Fibroblast of skin of left quadriceps (primary cell): Measurements from ENCODE around the gene TMC6.
"Not testable (repeated sequence)": the region's sequence is repeated elsewhere in the genome, so short reads cannot be mapped to it uniquely, and the experiment has no call there.

Source experiments
- DNase-seq, 2 experiments: peaks; one replicate each; pipeline ENCODE4 v3.0.0-alpha.2; 2013; ENCODE audit warnings: low read depth in 2 of 2

Gene TMC6, protein sequence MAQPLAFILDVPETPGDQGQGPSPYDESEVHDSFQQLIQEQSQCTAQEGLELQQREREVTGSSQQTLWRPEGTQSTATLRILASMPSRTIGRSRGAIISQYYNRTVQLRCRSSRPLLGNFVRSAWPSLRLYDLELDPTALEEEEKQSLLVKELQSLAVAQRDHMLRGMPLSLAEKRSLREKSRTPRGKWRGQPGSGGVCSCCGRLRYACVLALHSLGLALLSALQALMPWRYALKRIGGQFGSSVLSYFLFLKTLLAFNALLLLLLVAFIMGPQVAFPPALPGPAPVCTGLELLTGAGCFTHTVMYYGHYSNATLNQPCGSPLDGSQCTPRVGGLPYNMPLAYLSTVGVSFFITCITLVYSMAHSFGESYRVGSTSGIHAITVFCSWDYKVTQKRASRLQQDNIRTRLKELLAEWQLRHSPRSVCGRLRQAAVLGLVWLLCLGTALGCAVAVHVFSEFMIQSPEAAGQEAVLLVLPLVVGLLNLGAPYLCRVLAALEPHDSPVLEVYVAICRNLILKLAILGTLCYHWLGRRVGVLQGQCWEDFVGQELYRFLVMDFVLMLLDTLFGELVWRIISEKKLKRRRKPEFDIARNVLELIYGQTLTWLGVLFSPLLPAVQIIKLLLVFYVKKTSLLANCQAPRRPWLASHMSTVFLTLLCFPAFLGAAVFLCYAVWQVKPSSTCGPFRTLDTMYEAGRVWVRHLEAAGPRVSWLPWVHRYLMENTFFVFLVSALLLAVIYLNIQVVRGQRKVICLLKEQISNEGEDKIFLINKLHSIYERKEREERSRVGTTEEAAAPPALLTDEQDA

DNA sequence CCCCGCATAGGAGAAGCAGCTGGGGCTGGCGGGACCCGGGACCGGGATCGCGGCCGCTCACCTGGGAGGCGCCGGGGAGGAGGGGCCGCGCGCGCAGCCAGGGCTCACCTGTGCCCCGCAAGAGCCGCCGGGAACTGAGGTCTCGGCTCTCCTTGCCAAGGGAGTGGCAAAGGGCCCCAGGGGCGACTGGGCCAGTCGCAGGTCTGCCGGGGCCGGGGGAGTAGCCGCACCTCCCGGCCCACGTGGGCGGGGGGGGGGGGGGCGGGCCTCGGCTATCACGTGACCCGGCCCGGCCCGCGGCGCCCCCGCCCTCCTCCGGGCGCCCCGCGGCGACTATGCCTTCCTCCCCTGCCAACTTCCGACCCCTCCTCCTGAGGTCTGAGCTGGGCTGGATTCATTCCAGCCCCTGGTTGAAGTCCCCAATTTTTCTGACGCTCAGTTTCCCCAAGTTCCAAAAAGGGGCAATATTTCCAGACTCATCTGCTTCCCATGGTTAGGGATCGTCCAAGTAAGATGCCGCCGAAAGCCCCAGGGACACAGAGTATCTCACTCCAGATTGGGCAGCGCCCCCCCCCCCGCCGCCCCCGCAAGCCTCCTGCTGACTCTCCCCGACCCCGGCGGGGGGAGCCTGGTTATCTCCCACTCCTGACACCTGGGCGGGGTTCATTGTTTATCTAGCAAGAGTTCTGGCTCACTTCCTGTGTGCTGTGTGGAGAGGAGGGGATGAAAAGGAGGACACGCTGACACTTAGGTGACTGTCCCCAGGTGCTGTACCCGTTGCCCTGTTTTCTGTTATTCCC lies at the start of gene TMC6:
TSS of gene TMC6 (minus strand) at position 205 of the 800 bp plus-strand sequence. CDS start 1,923 bp downstream, outside the sequence.
- no peak for DNase-seq

DNA sequence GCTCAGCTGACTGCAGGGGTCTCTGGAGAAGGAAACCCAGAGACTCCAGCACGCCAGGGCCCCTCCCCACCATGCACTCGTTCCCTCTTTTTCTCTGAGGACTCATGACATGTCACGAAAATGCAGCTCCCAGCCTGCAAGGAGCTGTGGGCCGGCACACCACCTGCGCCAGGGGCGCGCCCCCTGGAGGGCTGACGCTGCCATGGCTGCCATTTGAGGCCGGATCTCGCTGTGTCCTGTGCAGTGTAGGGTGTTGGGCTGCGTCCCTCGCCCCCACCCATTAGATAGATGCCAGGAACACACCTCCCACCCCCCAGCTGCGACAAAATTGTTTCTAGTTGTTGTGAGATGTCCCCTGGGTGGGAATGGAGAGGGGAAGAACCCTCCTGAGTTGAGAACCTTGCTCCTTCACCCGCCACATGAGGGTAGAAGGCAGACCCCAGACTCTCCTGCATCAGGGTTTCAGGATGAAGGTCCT lies 48.0 kb upstream of the TMC6 start:
- peak in 1 of 2 experiments; percentile 12 for DNase-seq

DNA sequence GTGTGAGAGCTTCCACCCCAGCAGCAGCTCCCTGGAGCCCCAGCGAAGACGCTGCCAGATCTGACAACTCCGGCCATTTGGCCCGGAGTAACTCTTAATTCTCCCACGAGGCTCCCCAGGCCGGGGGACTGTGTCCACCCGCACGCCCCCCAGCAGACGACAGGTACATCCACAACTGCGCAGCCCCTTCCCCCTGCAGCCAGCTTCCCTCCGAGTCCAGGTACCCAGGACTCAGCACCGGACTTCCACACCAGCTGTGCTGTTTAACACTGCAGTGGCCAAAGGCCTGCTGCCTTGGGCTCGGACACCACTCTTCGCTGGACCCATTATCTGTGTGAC lies 47.1 kb upstream of the TMC6 start:
- no peak for DNase-seq

DNA sequence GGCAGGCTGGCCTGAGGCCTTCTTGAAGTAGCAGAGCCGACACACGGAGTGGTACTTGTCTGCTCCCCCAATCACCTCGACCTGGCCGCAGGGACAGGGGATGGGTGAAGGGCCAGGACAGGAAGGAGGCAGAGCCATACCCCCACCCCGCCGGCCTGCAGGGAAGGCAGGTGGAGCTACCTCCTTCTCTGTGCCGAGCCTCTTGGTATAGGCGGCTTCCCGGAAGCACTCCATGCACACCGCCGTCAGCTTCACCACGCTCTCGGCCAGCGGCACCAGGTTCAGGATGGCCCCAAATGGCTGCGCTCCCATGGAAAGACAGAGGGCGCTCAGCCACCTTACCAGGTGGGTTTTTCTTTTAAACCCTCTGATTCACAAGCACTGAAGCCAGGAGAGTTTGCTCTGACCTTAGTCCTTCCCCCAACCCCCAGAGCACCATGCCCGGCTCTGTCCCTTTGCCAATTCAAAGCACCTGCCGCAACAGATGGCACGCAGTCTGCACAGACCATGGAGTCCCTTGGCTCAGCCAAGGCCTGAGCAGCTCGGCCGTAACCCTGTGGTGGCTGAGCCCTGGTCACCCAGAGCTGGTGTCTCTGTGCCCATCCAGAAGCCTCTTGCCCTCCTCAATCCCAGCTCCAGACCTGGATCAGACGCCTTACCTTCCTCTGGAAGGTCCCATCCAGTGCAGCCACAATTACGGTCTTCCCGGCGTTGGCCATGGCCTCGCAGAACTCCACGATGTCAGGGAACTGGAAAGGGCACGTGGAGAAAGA lies 46.5 kb upstream of the TMC6 start:
- no peak for DNase-seq

DNA sequence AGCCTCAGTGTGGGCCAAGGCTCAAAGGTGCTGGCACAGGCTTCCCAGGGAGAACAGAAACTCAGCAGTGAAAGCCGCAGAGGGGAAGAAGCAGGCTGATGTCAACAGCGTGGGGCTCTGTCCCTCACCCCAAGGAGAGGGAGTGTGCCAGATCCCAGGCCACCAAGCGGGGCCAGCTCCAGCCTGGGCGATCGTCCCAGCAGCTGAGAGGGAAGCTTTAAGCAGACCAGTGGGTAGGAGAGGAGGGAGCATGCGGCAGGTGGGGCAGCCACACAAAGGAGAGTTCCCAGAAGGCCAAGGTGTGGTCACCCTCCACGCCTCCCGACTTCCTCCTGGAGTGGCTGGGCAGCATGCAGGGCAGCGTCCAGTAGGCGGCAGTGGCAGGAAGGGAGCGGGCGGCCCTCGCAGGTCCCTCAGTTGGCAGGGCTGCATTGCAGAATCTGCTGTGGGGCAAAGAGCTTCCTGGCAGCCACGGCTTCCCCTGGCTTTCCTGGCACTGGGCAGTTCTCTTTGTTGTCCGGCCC lies 45.9 kb upstream of the TMC6 start:
- no peak for DNase-seq

DNA sequence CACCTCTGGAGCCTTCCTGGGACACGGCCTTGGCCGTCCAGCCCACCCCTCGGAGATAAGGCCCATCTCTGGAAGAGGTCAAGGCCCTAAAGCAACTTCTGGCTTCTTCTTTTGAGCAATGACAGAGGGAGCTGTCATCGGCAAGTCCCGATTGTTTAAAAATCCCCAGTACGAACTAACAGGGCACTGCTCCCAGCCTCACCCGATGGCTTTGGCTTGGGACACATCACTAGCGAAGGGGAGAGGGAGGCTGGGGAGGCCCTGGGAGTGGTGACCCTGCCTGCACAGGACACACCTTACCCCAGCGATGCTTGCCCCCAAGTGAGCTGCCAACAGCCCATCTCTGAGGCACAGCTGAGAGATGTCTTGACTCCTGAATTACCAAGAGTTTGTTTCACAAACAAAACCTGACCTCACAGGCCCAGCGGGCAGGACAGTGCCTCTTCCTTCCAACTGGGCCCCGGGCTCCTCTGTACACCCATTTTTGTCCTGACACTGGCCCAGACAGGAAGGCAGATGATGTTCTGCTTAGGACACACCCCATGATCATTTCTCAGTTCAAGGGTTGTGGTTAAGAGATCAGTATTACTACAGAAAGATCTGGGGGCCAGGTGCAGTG lies 44.7 kb upstream of the TMC6 start:
- DNase-seq, result no peak

DNA sequence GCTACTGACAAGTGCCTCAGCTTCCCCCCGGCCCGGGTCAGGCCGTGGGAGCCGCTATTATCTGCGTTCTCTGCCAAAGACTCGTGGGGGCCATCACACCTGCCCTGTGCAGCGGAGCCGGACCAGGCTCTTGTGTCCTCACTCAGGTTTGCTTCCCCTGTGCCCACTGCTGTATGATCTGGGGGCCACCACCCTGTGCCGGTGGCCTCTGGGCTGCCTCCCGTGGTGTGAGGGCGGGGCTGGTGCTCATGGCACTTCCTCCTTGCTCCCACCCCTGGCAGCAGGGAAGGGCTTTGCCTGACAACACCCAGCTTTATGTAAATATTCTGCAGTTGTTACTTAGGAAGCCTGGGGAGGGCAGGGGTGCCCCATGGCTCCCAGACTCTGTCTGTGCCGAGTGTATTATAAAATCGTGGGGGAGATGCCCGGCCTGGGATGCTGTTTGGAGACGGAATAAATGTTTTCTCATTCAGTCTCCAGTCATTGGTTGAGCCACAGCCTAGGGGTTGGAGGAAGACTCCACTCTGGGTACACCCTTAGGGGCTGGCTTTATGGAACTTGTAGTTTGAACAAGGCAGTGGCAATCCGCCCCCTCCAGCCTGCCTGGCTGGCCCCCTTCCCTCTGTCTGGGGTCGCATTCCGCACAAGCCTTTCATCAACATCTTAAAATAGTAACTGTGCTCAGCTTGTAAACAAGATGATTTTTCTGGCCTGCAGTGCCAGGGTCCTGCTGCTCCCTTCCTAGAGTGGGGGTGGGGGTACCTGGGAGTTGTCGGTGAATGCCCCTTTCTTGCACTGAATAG lies 43.9 kb upstream of the TMC6 start:
- no peak for DNase-seq

DNA sequence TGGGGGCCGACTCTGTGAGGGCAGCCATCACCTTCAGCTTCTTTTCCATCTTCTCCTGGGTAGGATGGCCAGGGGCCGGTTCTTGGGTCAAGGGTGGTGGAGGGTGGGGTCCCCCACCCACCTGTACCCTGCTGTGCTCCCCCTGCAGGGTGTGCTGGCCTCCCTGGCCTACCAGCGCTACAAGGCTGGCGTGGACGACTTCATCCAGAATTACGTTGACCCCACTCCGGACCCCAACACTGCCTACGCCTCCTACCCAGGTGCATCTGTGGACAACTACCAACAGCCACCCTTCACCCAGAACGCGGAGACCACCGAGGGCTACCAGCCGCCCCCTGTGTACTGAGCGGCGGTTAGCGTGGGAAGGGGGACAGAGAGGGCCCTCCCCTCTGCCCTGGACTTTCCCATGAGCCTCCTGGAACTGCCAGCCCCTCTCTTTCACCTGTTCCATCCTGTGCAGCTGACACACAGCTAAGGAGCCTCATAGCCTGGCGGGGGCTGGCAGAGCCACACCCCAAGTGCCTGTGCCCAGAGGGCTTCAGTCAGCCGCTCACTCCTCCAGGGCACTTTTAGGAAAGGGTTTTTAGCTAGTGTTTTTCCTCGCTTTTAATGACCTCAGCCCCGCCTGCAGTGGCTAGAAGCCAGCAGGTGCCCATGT lies 43.2 kb upstream of the TMC6 start:
- not testable (repeated sequence) for DNase-seq

DNA sequence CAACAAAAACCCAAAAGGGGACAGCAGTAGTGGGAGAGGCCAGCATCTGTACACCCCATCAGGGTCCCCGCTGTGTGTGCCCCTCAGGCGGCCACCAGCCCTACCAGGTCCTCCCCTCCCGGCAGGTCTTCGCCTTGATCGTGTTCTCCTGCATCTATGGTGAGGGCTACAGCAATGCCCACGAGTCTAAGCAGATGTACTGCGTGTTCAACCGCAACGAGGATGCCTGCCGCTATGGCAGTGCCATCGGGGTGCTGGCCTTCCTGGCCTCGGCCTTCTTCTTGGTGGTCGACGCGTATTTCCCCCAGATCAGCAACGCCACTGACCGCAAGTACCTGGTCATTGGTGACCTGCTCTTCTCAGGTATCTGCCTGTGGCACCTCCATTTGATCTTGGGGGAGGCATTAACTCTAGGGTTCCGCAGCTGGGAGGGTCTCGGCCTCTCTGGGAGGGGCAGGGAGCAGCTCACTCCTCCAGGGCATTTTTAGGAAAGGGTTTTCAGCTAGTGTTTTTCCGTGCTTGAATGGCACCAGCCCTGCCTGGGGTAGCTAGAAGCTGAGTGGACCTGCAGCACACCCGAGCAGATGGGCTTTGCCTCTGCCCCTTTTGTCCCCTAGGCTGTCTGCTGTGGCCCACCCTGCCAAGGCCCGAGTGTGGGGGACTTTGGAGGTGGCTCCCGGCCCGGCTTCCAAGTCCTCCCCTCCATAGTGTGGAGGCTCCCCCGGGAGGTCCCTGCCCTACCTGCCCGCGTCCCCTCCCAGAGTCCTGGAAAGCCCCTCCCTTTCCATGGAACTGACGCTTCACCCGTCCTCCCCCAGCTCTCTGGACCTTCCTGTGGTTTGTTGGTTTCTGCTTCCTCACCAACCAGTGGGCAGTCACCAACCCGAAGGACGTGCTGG lies 42.4 kb upstream of the TMC6 start:
- no peak for DNase-seq

DNA sequence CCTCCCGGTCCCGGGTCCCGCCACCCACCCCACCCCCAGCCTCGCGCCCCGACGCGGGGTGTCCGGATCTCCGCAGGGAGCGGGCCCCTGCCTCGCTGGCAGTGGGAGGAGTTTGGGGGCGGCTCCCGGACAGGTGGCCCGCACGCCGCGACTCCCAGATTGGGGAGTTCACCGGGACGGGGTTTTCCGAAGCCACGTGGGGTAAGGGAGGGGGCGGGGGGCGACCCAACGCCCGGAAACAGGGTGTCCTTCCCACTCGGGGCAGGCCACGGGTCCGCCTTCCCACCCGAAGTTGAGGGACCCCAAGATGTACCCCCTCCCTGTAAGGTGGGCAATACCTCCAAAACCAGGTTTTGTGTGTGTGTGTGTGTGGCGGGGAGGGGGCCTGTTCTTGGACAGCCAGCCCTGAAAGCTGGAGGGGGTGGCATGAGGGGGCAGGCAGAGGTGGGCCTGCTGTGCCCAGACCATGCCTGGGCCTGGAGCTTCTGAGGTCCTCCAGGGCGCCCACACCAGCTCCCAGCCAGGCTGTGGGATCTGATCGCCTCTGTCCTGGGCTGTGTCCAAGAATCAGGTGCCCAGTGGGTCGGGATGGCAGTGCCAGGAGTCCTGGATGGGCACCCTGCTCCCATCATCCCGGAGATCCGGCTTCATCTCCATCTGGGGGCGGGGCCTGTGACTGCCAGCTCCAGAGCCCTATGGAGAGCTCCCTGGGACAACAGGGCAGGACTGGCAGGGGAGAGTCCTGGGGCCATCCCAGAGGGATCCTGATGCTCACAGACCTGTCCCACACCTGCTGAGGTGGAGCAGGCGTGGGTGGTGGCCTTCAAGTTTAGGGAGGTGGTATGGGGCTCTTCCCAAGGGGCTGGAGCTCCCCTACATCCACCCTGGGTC lies 40.6 kb upstream of the TMC6 start:
- no peak for DNase-seq

DNA sequence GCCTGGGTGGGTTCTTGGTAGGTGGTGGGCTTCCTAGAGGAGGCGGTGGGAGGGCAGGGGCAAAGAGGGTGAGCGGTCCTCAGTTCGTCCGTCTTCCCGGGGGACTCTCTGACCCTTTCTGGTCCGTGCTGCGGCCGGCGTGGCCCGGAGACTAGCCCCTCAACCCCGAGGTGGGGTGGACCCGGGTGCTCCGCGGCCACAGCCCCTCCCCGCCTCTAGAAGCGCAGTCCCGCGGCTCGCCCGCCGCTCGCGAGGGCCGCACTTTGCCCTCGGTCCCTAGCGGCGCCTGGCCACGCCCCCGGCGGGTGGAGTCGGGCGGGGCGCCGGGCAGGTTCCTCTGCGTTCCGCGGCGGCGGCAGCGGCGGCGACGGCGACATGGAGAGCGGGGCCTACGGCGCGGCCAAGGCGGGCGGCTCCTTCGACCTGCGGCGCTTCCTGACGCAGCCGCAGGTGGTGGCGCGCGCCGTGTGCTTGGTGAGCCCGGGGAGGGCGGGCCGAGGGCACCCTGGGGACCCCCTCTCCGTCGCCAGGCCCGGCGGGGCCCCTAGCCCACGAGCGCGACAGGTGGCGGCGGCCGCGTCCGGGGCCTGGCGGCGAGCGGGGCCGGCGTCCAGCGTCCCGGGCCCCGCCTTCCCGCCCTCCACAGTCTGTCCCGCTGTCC lies 39.8 kb upstream of the TMC6 start, which contains the start of gene SYNGR2:
TSS of gene SYNGR2 (plus strand) at position 340 of the 661 bp plus-strand sequence. CDS start at position 376, 36 bp downstream.
- peak in 1 of 2 experiments; percentile 13 for DNase-seq

DNA sequence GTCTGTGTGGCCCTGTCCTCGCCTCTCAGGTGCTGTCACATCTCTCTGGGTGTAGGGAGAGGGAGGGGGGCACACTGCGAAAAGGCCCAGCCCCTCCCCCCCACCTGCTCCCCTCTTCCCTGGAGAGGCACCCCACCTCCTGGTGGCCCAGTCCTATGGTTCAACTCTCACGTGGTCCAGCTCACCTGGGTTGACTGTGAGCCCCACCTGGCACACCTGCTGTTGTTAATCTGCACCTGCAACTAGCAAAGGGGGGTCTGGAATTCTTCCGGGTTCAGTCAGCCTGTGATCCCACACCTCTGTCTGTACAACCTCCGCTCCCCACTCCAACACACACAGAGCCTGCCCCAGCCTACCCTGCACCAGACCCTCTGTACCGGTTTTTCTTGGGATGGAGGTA lies 37.9 kb upstream of the TMC6 start:
- no peak for DNase-seq

DNA sequence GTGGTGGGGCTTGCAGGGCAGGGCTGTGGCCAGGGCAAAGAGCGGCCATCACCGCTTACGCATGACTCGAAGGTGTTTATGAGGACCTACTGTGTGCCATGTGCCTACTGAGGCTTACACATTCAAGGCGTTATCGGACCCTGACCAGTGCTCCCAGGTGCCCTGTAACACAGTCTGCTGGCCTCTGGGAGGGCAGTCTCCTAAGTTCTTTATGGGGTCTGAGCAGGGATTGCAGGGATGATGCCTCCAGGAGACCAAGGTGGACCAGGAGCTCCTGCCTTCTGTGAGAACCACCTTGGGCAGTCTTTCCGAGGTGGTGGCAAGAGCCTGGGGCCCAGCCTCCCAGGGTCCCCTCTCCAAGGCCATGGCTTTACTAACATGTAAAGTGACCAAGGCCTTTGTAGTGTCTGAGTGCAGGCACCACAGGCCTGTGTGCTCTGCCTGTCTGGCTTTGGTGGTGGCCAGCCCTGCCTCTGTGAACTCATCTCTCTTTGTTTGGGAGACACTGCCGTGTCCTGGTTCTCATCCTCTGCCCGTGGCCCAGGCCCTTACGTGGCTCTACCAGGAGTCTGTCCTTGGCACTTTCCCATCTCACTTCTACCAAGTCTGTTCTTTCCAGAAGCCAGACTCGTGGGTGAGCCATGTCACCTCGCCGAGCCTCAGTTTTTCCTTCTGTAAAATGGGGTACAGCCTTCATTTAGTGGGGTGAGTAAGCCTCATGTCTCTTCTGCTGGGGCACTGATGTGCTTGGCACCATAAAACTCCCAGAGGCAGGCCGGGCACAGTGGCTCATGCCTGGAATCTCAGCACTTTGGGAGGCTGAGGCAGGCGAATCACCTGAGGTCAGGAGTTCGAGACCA lies 36.4 kb upstream of the TMC6 start:
- no peak for DNase-seq

DNA sequence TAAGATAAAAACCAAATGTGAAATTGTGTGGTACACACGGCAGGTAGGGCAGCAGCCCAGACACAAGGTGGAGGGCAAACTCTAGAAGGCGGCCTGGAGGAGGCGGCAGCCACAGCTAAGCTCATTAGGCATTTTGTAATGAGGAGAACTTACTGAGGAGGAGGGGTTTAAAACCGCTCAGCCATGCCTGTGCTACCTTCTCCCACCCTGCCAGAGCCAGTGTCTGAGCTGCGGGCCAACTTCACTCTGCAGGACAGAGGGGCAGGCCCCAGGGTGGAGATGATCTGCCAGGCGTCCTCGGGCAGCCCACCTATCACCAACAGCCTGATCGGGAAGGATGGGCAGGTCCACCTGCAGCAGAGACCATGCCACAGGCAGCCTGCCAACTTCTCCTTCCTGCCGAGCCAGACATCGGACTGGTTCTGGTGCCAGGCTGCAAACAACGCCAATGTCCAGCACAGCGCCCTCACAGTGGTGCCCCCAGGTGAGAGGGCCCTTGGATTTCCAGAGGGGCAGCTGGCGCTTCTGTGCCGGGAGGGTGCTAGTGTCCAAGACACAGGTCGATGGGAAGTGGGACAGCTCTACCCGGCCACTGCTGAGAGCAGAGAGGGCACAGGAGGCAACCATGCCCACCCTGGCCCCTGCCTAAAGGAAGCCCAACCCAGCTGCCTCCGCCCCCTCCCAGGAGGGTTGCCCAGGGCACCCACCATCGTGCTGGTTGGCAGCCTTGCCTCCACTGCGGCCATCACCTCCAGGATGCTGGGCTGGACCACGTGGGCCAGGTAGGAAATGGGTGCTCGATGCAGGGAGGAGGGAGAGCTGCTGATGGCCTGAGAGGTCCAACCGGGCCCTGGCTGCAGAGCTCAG lies 35.6 kb upstream of the TMC6 start:
- no peak for DNase-seq
